Kidney tubule cell (primary cell): ENCODE measurements around the gene TEX261.
"Not testable (repeated sequence)": the region's sequence is repeated elsewhere in the genome, so short reads cannot be mapped to it uniquely, and the experiment has no call there.

ENCODE experiments used
- DNase-seq: peaks from one replicate; pipeline ENCODE4 v3.0.0-alpha.2; 2018; ENCODE audit warnings: low spot score

Gene TEX261

DNA sequence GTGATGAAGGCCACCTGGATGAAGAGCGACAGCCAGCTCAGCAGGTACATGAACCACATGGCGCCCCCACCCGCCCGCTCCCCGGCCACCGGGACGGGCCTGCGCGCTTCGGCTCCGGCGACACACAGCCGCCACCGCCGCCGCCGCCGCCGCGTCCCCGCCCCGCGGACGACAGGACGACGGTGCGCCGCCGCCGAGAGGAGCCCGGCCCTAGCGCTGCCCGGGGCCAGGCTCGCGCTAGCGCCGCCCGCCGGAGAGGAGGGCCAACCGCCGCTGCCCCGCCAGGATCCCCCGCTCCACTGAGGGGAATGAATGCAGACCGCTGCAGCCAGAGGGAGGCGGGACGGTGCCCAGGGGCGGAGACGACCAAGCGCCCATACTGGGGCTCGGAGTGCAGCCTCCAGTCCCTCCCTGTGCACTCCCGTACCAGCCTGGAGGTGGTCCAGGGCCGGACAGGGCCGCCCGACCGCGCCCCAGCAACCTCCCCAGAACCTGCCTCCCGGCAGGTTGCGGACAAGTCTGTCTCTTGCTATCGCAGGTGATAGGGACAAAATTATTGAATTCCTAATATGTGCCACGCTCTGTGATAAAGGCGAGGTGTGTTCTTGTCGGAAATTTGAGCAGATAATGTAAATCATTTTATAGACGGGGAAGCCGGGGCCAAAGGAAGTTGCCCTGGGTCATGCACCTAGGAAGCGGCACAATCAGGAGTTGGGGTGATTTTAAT, at the start of gene TEX261:
TSS of gene TEX261 (minus strand) at position 175 of the 727 bp plus-strand sequence. CDS start at position 59, 116 bp downstream.
- DNase-seq = peak; percentile 91

DNA sequence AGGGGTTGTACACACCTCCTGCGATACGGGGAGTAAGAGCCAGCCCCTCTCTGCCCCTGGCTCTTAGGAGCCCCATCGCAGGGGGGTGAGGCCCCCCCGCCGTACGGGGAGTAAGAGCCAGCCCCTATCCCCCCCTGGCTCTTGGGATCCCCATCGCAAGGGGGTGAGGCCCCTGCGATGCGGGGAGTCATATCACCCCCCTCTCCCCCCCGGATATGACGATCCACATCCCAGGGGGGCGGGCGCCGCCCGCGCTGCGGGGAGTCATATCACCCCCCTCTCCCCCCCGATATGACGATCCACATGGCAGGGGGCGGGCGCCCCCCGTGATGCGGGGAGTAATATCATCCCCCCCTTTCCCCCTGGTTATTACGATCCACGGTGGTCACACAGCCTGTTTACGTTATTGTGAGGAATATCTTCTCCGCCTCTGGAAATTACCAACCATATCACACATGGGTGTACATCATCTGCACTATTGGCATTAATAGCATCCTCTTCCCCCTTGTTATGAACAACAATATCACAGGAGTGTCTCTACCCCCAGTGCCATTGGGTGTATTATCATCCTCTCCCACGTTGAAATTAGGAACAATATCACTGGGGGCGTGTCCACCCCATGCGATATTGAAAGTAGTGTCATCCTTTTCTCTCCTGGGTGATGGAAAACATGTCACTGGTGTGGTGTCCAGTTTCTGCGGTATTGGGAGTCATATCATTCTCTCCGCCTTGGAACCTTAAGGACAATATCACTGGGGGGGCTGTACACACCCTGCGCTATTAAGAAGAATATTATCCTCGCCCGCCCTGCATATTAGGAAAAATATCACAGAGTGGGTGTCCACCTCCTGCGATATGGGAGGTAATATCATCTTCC, 49.1 kb upstream of the TEX261 start:
- no peak for DNase-seq

DNA sequence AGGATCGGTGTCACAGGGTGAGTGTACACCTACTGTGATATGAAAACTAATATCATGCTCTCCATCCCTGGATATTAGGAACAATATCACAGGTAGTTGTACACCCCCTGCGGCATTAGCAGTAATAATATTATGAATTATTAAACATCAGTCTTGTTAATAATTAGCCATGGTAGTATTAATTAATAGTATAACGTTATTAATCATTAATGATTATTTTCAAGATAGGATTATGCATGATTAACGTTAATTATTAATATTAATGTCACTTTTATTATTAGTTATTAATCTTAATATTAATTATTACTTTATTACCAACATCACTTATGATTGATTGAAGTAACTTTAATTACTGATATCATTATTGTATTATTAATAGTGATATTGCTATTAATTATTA, 47.6 kb upstream of the TEX261 start:
- no peak for DNase-seq

DNA sequence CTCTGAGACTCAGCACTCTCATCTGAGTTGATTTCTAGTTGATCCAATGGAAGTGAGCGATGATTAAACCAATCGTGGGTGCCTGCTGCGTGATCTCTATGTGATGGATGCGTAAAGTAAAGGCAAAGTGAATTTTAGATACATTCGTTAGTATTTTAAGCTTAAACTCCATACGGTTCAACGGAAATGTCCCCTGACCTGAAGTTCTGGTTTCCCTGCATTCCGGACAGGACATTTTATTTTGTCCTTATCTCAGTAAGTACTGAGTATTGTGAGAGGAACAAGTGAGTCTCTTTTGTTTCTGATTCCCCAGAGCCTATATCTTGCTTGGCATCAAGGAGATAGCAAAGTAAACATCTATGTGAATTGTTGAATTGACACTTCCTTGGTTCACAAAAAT, 41.6 kb upstream of the TEX261 start:
- not testable (repeated sequence) for DNase-seq

DNA sequence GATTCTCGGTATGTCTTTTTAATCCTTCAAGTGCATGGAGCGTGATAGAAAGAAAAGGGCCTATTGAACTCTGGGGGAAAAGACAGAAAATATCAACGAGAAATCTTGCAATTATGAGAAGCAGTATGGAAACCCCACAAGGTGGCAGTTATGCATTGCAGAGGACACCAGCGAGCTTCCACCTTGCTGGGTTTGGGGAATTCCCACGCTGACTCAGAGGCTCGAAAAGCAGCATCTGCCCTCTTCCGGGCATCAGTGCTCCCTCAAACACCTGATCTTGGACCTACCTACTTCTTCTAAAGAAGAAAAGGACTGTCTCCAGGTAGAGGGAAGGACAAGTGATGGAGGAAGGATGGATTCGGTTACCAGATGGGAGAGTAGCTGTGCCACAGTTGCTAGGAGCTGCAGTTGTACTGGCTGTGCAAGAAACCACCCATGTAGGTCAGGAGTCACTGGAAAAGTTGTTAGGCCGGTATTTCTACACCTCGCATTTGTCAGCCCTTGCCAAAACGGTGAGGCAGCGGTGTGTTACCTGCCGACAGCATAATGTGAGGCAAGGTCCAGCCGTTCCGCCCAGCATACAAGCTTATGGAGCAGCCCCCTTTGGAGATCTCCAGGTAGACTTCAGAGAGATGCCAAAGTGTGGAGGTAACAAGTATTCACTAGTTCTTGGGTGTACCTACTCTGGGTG, 29.0 kb upstream of the TEX261 start:
- peak; percentile 60 for DNase-seq

DNA sequence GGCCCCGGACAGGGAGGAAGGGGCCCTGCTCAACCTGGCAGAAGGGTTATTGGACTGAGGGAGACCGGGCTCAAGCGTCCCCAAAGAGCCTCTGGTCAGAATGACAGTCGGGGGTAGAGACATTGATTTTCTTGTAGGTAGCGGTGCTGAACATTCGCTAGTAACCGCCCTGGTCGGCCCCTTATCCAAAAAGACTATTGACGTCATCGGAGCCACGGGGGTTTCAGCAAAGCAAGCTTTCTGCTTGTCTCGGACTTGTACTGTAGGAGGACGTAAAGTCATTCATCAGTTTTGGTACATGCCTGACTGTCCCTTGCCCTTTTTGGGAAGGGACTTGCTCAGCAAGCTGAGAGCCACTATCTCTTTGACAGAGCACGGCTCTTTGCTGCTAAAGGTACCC, 26.7 kb upstream of the TEX261 start:
- not testable (repeated sequence) for DNase-seq

DNA sequence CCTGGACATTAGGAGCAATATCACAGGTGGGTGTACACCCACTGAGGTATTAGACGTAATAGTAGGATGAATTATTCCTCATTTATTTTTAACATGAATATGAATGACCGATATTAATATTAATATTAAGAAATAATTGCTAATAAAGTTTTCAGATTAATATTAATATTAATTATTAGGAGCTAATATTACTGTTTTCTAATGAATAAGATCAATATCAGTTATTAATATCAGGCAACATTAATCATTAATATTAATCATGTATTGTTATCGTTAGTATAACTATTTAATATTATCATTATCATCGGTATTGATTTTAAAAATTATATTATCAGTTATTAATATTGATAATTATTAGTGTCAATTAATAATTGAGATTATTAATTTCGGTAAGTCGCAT, 25.3 kb upstream of the TEX261 start:
- not testable (repeated sequence) for DNase-seq

DNA sequence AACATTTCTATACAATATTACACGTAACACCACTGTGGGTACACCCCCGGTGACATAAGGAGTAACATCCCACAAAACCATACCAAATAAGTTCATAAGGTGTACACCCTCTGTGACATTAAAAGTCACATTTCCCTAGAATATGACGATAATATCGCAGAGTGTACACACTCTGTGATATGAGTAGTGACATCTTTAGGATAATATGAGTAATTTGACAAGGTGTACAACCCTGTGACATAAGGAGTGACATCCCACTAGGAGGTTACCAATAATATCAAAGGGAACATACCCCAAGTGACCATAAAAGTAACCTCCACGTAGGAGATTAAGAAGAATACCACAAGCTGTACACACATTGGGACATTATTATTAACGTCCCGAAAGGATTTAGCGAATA, 24.0 kb upstream of the TEX261 start:
- DNase-seq = no peak

DNA sequence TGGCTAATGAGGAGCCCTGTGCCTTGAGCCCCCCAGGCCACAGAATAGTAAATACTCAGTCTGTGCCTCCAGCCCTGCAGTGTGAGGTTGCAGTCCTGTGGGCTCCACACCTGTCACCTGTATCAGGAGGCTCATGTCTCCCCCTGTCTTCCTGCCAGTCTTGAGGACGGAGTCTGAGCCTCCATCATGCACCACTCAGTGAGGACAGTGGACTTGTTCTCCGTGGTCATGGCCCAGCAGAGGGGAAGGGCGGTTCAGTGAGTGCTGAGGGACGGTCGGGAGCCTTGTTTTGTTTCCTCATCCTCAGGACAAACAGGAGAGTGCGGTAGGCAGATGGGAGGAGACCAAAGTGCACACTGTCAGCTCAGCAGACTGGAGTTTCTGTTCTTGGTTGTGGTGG, 17.1 kb upstream of the TEX261 start:
- not testable (repeated sequence) for DNase-seq

DNA sequence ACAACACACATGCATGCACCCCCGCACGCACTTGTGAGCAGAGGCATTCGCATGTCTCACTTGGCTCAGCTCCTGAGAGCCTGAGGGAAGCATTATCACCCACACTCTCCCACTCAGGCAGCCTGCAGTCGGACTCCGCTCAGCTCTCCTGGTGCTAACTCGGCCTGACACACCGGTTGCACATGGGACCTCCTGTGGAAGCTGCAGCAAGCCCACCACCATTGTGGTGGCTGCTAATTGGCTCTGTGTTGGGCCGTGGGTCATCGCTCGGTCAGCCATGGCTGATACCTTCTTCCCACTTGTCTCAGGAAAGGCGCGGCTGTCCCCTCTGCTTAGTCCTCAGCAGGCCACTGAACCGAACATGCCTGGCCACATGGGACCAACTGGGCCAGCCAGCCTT, 13.7 kb upstream of the TEX261 start:
- DNase-seq = no peak

DNA sequence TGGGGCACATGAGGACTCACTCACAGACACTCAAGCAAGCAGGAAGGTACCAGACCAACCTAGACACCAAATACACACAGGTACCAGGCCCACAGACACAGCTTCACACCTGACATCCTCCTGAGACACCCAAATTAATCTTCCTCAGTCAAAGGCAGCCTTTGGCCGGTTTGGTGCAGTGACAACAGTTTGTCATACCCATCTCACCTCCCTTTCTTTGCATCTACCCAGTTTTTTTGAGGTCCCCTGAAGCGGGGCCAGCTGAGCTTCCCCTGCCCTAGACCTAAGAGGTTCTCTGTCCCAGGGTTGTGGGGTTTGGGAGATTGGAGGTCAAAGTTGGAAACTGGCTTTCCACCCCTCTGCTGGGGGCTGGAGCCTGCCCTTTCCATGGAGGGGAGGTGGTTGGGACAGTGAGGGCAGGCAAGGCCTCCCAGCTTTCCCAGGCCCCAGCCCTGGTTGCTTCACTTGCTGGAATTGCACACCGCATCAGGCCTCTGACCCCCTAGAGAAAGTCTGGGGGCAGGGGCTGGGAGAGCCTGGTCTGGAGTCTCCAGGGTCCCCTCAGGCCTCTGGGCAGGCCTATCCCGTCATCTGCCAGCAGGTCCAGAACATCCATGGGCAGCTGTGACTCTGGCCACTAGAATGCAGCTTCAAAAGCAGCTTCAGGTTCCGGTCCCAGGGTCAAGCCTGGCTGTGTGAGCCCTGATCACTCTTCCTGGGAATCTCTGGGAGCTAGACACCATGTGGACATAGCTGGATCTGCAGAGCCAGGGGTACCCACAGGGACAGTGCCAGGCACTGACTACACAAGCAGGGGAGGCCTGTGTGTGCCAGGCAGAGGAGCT, 12.5 kb upstream of the TEX261 start:
- DNase-seq = no peak

DNA sequence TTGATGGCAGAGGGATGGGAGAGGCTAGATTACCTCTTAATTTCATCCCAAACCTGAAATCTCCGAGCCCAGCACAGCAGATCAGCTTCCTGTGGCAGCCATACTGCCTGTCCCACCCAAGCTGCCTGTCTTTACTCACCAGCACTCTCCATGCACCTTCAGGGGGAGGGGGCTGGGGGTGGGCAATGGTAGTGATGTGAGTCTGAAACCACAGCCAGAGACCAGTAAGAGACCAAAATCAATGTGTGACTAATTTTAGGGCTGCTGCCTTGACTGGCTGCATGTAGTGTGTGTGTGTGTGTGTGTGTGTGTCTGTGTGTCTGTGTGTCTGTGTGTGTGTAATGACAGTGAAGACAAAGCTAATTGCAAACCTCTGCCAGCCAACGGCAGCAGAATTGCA, 11.7 kb upstream of the TEX261 start:
- DNase-seq = no peak

DNA sequence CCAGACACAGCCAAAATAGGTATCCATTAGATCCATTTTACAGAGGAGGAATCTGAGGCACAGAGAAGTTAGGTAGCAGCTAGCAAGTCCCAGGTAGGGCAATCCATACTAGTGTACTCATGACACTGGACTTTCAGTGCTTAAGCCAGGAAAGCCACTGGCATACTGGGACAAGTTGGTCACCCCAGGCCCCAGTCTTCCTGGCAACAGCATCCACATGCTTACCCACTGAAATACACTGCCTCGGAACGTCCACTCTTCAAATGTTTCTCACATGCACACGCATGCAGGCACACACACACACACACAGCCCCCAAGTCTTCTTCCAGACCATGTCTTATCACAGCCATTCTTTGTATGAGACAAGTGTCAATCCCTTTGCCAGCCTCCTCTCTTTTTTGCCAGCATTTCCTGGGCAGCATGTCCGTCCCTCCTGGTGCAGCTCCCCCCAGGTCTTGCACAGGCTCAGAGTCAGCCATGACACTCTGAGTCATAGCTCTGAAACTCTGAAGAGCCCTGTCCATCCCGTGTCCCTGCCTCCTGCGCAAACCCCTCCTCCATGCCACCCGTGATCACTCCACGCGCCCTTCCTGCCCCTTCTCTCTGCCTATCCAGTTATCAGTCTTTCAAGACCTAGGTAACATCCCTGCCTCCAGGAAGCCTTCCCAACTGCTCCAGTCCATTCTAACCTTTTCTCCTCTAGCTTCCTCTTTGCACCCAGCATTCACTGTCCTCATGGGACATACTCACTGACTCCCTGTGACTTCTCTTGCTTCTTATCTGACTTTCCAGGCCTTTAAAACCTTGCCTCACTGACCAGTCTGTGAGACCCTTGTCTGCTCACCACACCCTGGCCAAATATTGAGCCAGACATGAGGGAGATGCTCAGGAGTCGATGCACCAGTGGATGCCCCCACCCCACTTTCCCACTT, 10.9 kb upstream of the TEX261 start:
- no peak for DNase-seq

DNA sequence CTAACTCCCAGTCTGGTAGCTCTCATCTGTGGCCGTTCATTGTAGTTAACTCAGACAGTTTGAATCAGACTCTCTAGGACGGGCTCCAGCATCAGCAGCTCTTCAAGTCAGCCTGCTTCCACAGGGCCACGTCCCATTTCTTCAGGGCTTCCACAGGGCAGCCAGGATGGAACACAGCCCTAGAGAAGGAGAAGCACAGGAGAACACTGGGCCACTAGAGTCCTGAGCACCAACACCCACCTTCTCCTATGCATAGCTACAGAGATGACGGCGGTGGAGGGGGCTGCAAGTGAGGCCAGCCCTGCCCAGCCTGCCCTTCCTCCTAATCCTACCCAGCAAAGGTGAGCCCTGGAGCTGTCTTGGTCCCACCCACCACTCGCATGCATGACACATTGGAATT, 10.2 kb upstream of the TEX261 start:
- no peak for DNase-seq

DNA sequence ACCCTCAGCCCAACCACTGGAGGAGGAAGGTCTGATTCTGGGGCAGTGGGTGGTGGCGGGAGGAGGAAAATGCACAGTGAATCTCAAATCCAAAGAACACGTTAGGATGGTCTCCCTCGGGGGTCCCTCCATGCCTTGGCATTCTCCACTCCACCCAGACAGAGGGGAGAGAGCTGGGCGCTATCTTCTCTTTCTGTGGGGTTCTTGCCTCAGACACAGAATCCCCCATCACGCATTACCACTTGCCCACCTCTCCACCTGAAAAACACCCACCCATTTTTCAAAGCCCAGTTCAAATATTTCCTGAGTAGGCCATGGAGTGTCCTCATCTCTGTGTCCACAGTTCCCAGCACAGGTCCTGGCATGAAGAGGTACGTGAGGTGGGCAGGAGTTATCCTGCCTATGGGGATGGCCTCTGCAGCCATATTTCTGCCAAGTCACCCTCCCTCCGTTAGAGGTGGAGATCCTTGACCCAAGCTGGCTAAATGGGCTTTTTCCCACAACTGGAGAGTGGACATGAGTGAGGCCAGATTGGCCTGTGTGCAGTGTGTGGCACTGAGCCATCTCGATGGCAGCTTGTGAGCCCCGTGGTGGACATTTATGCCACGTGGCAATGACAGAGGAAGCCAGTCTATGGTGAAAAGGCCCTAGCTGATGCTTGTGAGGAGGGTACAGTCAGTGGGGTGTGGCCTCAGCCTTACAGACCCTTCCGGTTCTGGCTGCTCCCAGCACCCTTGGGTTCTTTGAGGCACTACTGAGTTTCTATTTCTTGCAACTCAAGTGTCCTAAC, 9.5 kb upstream of the TEX261 start:
- DNase-seq = no peak

DNA sequence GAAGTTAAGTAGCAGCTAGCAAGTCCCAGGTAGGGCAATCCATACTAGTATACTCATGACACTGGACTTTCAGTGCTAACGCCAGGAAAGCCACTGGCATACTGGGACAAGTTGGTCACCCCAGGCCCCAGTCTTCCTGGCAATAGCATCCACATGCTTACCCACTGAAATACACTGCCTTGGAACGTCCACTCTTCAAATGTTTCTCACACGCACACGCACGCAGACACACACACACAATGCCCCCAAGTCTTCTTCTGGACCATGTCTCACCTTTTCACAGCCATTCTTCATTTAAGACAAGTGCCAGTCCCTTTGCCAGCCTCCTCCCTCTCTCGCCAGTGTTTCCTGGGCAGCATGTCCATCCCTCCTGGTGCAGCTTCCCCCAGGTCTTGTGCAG, 8.7 kb upstream of the TEX261 start:
- DNase-seq = no peak

DNA sequence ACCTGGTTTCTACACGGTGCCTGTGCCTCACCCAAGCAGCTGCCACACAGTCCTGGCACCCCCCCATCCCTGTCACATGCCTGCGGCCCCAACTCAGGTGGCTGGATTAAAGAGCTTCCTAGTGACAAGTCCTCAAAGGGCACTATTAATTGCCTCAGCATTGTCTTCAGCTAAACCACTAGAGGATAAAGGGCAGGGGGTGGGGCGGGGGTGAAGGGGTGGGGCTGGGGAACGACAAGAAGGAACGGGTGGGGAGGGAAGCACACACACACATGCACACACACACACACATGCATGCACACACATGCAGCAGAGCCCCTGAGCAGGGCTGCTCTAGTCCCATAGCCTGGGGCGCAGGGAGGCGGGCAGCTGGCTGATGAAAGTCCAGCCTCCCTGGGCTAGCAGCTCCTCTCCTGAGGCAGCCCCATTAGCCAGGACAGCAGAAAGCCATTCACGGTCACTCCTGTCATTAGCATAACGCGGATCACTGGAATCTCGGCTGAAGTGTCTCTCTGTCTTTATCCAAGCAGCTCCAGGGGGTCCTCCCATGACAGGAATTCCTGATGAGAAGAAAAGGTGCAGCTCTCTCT, 7.4 kb upstream of the TEX261 start:
- no peak for DNase-seq

DNA sequence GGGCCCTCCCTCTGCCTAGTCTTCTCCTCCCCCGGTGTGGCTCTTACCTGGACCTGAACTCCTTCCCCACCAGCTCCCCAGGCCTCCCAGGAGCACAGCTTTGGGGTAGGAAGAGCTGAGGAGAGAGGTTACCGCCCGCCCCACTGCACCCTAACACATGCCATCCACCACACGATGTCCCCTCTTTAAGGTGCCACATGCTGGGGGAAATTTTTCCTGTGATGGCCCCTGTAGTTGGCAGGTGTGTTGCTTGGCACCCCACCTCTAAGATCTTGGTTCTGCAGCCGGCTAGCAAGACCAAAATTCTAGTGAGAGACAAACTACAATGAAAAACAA, 6.9 kb upstream of the TEX261 start:
- no peak for DNase-seq

DNA sequence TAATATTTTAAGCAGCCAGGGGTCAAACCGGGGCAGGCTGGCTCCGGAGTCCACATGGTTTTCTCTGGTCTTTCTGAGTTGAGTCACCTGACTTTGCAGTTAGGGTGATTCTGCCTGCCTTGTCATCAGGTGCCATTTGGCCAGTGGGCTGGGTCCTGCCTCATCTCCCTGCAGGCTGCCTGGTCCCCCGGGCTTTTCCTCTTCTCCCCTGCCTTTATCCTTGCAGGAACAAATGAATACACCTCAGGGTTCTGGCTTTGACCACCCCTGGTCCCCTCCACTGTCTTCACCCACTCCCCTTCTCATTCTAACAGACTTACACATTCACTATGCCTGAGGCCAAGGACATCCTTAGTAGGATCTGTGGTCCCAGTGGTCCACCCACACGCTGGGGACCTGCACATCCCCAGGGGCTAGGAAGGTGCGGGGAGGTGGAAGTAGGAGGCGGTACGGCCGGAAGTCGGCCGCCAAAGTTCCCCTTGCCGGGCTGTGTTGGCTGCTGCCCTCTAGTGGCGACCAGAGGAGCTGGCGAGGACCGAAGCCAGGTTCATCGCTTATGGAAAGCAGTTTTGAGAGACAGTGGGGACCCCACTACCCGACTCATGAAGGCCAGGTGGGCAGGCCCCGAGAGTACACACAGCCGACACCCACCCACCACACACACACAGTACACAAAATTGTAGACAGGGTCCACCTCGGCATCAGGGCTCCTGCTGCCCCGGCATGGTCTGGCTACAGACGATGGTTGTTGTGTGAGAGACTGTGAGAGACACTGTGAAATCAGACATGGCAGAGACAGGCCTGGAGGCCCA, 6.3 kb upstream of the TEX261 start:
- DNase-seq = peak; percentile 71
